Retinal pigment epithelial cell (primary cell): Measurements from ENCODE around the gene DCLK1.
A peak's percentile ranks its signal among the peaks of the same experiment; 100 is the strongest.

Experiments
- DNase-seq: peaks from one replicate; pipeline ENCODE4 v3.0.0-alpha.2; 2010; ENCODE audit warnings: low read depth
- H3K4me3 ChIP-seq: 2 replicates; pipeline ENCODE4 v1.5.1; 2011; ENCODE audit warnings: mild to moderate bottlenecking, low read length, control low read depth, moderate library complexity
- CTCF ChIP-seq: conservative IDR thresholded peaks from 2 replicates; pipeline ENCODE4 v1.5.1; 2011; ENCODE audit warnings: low read depth, low read length, control low read depth, inconsistent platforms

Gene DCLK1

DNA sequence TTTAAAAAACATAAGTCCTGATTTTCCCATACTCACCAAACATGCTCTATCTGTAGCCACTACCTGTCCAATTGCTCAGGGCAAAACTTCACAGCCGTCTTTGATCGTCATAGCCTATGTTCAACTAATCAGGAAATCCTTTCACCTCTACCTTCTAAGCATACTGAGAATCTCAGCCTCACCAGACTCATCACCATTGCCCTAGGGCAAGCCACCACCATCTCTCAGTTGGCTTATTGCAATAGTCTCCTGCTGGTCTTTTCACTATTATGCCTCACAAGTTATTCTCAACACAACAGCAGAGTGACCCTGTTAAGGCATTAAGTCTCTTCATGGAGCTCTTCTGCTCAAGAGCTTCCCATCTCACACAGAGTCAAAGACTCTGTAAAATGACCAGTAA lies 394.3 kb downstream of the DCLK1 start:
- DNase-seq: no peak
- H3K4me3 ChIP-seq: no peak overlapping the region
- TF ChIP-seq CTCF: no peak

- H3K4me3 ChIP-seq: no peak overlapping the region
- DNase-seq: peak; percentile 48
- TF ChIP-seq CTCF: no peak
Observed at GRCh38 chr13:35733827-35734226, 397.4 kb downstream of the DCLK1 start.

DNA sequence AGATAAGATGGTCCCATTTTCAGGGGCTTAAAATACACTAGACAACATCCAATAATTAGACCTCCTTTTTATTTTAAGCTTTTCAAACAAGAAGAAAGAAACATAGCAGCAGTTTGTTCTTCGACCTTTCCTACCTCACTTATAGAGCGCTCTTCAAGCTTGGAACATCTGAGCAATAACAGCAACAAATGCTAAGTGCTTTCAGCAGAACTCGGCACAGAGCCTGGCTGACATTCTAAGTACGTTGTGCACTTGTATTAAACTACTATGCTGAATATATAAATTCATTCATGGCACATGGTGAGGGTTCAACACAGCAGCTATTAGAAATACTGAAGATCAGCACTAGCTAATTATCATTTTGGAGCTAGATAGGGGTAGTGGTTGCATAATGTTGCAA lies 398.6 kb downstream of the DCLK1 start:
- no peak overlapping the region for H3K4me3 ChIP-seq
- DNase-seq: no peak
- no peak for TF ChIP-seq CTCF

- TF ChIP-seq CTCF: no peak
- DNase-seq: no peak
- H3K4me3 ChIP-seq: no peak overlapping the region
Observed at GRCh38 chr13:35731471-35731870, 399.7 kb downstream of the DCLK1 start.

DNA sequence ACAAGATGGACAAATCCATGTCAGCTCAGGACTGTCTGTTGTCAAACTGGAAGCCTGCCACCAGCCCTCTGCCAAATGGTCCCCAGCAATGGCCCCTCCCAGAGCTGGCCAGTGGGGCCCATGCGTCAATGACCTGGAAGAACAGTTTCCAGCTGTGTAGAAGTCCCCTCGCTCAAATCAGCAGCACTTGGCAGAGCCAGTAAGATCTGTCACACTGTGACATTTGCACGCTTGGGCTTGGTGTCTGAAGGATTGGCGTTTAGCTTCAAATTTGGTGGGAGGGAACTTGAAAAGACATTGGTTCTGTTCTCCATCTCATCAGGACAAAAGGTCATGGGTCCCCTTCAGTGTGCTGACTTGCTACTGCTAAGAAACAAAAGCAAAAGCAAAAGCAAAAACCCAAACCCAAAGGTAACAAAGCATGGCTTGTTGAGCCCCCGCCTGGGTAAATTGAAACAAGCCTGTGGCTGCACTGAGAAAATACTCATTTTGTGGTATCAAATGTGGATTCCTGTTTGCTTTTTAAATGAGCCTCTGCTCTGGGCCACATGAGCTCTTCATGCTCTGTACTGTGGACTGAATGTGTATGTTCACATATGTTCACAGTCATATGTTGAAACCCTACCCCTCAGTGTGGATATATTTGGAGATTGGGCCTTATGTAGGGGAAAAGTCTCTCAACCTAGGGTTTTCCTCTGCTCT lies 401.1 kb downstream of the DCLK1 start:
- no peak for TF ChIP-seq CTCF
- no peak overlapping the region for H3K4me3 ChIP-seq
- DNase-seq: no peak

DNA sequence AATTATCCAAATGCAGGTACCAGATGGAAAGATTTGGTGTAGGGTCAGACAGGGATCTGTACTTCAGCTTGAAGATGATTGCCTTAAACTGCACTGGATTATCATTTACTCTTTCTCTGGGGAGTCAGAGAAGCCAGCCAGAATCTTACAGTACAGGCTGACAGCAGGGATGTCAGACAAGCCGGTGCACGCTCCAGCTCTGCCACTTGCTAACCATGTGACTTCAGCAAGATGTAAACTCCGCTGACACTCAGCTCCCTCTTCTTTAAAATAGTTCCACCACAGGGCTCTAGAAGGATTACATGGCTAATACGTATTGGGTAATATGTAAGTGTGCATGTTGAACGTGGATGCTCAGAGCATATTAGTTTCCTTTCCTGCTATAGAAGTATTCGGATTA lies 403.3 kb downstream of the DCLK1 start:
- TF ChIP-seq CTCF: no peak
- no peak for DNase-seq
- H3K4me3 ChIP-seq: no peak overlapping the region

- DNase-seq: no peak
- H3K4me3 ChIP-seq: no peak overlapping the region
- no peak for TF ChIP-seq CTCF
Observed at GRCh38 chr13:35724446-35724845, 406.7 kb downstream of the DCLK1 start.
